ENCODE data around the gene C4orf54. TPM values are rescaled to one million over a fixed set of nuclear protein-coding genes. Genes with fewer than 3 reads are reported as not detected.

The C4orf54 gene
- under 1 TPM in 1 of 4 donors, not detected in 3; 0.06 TPM for total RNA-seq

GRCh38 chr4:99657798-99658197 lies at the start of gene C4orf54:
Gene C4orf54 (minus strand): TSS chr4:99657828. CDS start chr4:99654648, 3,180 bp downstream.
- H3K4me3 ChIP-seq (ENCODE audit: low read depth, poor library complexity, severe bottlenecking), result no peak within 1 kb of the TSS
- 83 to 90% methylated on average over 1 of the region's 1 CpG for WGBS, 2 donors
- intact Hi-C loops (cut with DNase I; ENCODE audit: low total_unique reads), result no loop called here
- no peak for DNase-seq (ENCODE audit: low spot score in 2 of 2)
- no peak for TF ChIP-seq POLR2A (IDR thresholded peaks at IDR 0.05)
- TF ChIP-seq CTCF (IDR thresholded peaks at IDR 0.05), result no peak

GRCh38 chr4:99705891-99706290 lies 48.3 kb upstream of the C4orf54 start:
- intact Hi-C loops (cut with DNase I; ENCODE audit: low total_unique reads), result no loop called here
- 96 to 99% methylated on average over 2 of the region's 2 CpGs for WGBS, 2 donors
- TF ChIP-seq CTCF (IDR thresholded peaks at IDR 0.05) (no peak), POLR2A (IDR thresholded peaks at IDR 0.05) (no peak)
- H3K4me3 ChIP-seq (ENCODE audit: low read depth, poor library complexity, severe bottlenecking), result no peak overlapping the region
- no peak for DNase-seq (ENCODE audit: low spot score in 2 of 2)

- H3K4me3 ChIP-seq (ENCODE audit: low read depth, poor library complexity, severe bottlenecking), result no peak overlapping the region
- intact Hi-C loops (cut with DNase I; ENCODE audit: low total_unique reads), result no loop called here
- no peak for TF ChIP-seq CTCF (IDR thresholded peaks at IDR 0.05)
- TF ChIP-seq POLR2A (IDR thresholded peaks at IDR 0.05), result no peak
- 85 to 88% methylated on average over 3 of the region's 3 CpGs for WGBS, 2 donors
- no peak for DNase-seq (ENCODE audit: low spot score in 2 of 2)
Observed at GRCh38 chr4:99696801-99697200, 39.2 kb upstream of the C4orf54 start.

- TF ChIP-seq CTCF (IDR thresholded peaks at IDR 0.05), result no peak
- TF ChIP-seq POLR2A (IDR thresholded peaks at IDR 0.05), result no peak
- 77 to 82% methylated on average over 1 of the region's 1 CpG for WGBS, 2 donors
- intact Hi-C loops (cut with DNase I; ENCODE audit: low total_unique reads), result no loop called here
- H3K4me3 ChIP-seq (ENCODE audit: low read depth, poor library complexity, severe bottlenecking), result no peak overlapping the region
- no peak for DNase-seq (ENCODE audit: low spot score in 2 of 2)
Observed at GRCh38 chr4:99693140-99693539, 35.5 kb upstream of the C4orf54 start.

GRCh38 chr4:99690990-99691389 lies 33.4 kb upstream of the C4orf54 start:
- no peak overlapping the region for H3K4me3 ChIP-seq (ENCODE audit: low read depth, poor library complexity, severe bottlenecking)
- TF ChIP-seq POLR2A (IDR thresholded peaks at IDR 0.05) (no peak), CTCF (IDR thresholded peaks at IDR 0.05) (no peak)
- DNase-seq (ENCODE audit: low spot score in 2 of 2), result no peak
- intact Hi-C loops (cut with DNase I; ENCODE audit: low total_unique reads), result no loop called here

- TF ChIP-seq POLR2A (IDR thresholded peaks at IDR 0.05), result no peak
- intact Hi-C loops (cut with DNase I; ENCODE audit: low total_unique reads), result no loop called here
- no peak for DNase-seq (ENCODE audit: low spot score in 2 of 2)
- no peak overlapping the region for H3K4me3 ChIP-seq (ENCODE audit: low read depth, poor library complexity, severe bottlenecking)
Observed at GRCh38 chr4:99690472-99690871, 32.8 kb upstream of the C4orf54 start.
